Mucosa of rectum (tissue), 2 donors: Measurements from ENCODE around the gene APOL5.

Source experiments
- H3K27ac ChIP-seq, 2 donors: one replicate each; pipeline ENCODE4 v1.7.0; 2013; ENCODE audit warnings: inconsistent platforms in 2 of 2, low read depth in 2 of 2, low read length in 2 of 2
- H3K27me3 ChIP-seq, 2 donors: one replicate each; pipeline ENCODE4 v1.7.0; 2013; ENCODE audit warnings: low read length in 2 of 2; ENCODE audit not compliant: control insufficient read depth in 2 of 2, insufficient read depth in 2 of 2
- H3K36me3 ChIP-seq, 2 donors: one replicate each; pipeline ENCODE4 v1.7.0; 2013; ENCODE audit warnings: low read length in 2 of 2; ENCODE audit not compliant: control insufficient read depth in 2 of 2, insufficient read depth in 2 of 2
- H3K4me1 ChIP-seq, 2 donors: one replicate each; pipeline ENCODE4 v1.7.0; 2013; ENCODE audit warnings: low read length in 2 of 2, mild to moderate bottlenecking in 1 of 2; ENCODE audit not compliant: control insufficient read depth in 2 of 2, insufficient read depth in 2 of 2
- H3K4me3 ChIP-seq, 2 donors: one replicate each; pipeline ENCODE4 v1.7.0; 2013; ENCODE audit warnings: low read length in 2 of 2
- H3K9ac ChIP-seq, 2 donors: one replicate each; pipeline ENCODE4 v1.7.0; 2013; ENCODE audit warnings: low read length in 2 of 2, low read depth in 1 of 2, mild to moderate bottlenecking in 1 of 2
- H3K9me3 ChIP-seq, 2 donors: one replicate each; pipeline ENCODE4 v1.7.0; 2013; ENCODE audit warnings: low read length in 2 of 2; ENCODE audit not compliant: control insufficient read depth in 2 of 2
- donor health status: healthy.
- donor health status: Normal muscosa, but diverticular disease.

Gene APOL5

DNA sequence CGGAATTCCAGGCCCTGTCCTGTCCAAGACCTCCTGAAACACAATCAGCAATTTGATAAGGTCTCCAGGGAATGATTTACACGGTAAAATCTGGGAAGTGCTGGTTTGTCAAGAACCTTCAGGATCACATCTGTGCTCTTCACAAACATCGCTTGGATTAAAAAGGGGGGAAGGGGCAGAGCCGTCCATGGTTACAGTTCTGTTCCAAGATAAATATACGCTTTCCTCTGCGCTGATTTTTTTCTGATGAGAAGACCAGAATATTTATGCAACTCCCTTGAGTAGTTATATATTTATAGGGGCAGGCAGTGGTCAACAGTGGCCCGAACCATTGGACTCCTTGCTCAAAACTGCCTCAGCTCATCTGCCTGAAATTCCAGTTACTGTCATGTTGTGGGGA lies 9.2 kb upstream of the APOL5 start:
- no peaks in the 10 kb centered on the region for H3K36me3 ChIP-seq
- H3K4me3 ChIP-seq = no peak overlapping the region
- no peak overlapping the region for H3K27ac ChIP-seq
- no peaks in the 10 kb centered on the region for H3K27me3 ChIP-seq
- no peaks in the 10 kb centered on the region for H3K9me3 ChIP-seq
- no peak overlapping the region for H3K9ac ChIP-seq
- H3K4me1 ChIP-seq = peaks cover 2 to 4% of the 10 kb centered on the region in 2 donors

DNA sequence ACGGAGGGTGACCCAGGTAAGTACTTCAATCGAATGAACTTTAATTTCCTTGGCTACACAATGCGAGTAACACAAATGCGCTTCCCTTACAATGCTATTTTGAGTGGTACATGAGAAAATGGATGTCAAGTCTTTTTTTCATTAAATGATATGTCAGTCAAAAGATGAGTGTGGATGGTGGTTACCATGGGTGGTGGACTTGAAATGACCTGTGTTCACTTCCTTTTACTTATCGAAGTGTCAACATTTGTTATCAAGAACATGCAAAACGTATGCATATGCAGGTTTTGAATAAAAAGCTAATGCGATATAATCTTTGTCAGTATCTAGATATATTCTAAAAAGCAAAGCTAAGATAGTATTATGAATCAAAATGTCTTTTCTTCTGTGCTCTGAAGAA lies 8.8 kb upstream of the APOL5 start:
- Histone ChIP-seq H3K36me3 (no peaks in the 10 kb centered on the region), H3K9ac (no peak overlapping the region), H3K9me3 (no peaks in the 10 kb centered on the region), H3K27ac (no peak overlapping the region), H3K27me3 (no peaks in the 10 kb centered on the region), H3K4me1 (peaks cover 2 to 4% of the 10 kb centered on the region in 2 donors), H3K4me3 (no peak overlapping the region)

DNA sequence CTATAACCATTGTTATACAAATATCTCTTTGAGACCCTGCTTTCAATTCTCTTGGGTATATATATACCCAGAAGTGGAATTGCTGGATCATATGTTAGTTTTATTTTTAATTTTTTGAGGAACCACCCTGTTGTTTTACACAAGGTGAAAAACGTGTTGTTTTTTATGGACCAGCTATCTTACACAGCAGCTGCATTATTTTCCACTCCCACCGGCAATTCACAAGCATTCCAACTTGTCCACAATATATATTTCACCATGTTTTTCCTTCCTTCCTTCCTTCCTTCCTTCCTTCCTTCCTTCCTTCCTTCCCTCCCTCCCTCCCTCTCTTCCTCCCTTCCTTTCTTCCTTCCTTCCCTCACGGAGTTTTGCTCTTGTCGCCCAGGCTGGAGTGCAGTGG lies 6.3 kb upstream of the APOL5 start:
- Histone ChIP-seq H3K27me3 (peaks cover 0 to 4% of the 10 kb centered on the region in 2 donors), H3K4me3 (no peak overlapping the region), H3K4me1 (peaks cover 0 to 4% of the 10 kb centered on the region in 2 donors), H3K9ac (no peak overlapping the region), H3K36me3 (no peaks in the 10 kb centered on the region), H3K9me3 (no peaks in the 10 kb centered on the region), H3K27ac (no peak overlapping the region)

DNA sequence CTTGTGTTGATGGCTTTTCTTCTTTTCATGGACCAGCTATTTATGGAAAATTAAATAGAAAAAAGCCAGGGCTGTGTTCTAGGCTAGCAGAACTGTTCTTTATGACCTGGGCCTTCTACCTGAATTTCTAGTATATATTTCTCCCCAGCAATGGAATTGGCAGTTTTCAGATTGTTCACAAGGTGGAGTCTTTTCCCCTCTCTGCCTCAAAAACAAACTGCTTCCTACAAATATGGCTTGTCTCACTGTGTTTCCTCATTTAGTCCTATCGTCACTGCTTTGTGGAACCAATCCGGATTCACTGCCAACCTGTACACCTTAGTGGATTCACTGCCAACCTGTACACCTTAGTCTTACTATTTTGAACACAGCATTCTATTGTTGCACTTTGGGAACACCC lies 5.0 kb upstream of the APOL5 start:
- H3K4me3 ChIP-seq = no peak overlapping the region

DNA sequence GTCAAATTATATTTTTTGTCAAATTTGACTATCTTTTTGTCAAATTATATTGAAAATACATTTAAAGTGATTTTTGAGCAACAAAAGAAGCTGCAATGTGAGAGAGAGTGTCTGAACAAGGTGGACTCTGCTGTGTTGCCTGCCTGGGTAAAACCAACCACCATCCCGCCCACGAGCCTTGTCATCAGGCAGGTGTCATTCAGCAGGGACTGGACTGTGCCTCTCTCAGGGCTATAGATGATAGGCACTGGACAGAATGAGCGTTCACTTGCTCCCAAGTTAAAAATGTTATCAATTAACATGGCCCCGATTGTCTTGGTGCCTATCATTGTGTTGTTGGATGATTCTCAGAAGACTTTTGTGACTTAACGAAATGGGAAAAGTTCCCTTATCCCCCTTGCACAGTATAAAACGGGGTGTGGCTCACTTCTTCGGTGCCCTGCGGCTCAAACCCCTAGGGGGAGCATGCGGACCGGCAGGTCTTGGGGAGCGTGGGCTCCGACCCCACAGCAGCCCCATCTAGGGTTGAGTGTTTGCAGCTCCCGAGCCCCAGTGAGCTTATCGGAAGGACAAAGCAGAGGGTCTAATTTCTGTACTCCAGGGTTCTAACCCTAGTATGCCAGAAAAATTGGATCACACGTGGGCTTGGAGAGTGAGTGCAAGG lies 1.7 kb downstream of the APOL5 start:
- no peaks in the 10 kb centered on the region for H3K4me1 ChIP-seq
- no peaks in the 10 kb centered on the region for H3K9me3 ChIP-seq
- H3K27ac ChIP-seq = no peak overlapping the region
- H3K36me3 ChIP-seq = no peaks in the 10 kb centered on the region
- H3K4me3 ChIP-seq = no peak overlapping the region
- H3K9ac ChIP-seq = no peak overlapping the region
- H3K27me3 ChIP-seq = peaks cover 0 to 3% of the 10 kb centered on the region in 2 donors

More for the DNA sequence above, 5.0 kb upstream of the APOL5 start:
- Histone ChIP-seq H3K27ac (no peak overlapping the region), H3K9ac (no peak overlapping the region), H3K27me3 (peaks cover 0 to 4% of the 10 kb centered on the region in 2 donors), H3K9me3 (no peaks in the 10 kb centered on the region), H3K36me3 (no peaks in the 10 kb centered on the region), H3K4me1 (peaks cover 0 to 4% of the 10 kb centered on the region in 2 donors)

DNA sequence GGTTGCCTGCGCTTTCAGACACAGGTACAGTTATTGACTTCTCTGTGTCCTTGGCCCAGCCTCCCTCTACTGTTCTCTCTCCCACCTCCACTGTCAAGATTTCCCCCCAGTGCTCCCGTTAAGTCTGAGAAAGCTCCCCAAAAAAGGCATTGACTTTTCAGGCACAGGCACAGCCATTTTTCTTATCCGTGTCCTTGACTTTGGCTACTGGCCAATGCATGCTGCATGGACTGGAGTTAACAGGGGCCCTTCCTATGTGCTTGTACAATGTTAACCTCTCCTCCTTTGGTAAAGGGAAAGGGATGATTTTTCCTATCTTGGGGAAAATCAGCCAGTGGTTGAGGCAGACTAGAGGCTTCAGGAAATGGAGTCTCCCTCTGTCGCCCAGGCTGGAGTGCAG lies 4.3 kb downstream of the APOL5 start:
- no peaks in the 10 kb centered on the region for H3K4me1 ChIP-seq
- H3K27ac ChIP-seq = no peak overlapping the region
- H3K9me3 ChIP-seq = no peaks in the 10 kb centered on the region
- H3K9ac ChIP-seq = no peak overlapping the region
- H3K4me3 ChIP-seq = no peak overlapping the region
- H3K36me3 ChIP-seq = no peaks in the 10 kb centered on the region
- no peaks in the 10 kb centered on the region for H3K27me3 ChIP-seq

DNA sequence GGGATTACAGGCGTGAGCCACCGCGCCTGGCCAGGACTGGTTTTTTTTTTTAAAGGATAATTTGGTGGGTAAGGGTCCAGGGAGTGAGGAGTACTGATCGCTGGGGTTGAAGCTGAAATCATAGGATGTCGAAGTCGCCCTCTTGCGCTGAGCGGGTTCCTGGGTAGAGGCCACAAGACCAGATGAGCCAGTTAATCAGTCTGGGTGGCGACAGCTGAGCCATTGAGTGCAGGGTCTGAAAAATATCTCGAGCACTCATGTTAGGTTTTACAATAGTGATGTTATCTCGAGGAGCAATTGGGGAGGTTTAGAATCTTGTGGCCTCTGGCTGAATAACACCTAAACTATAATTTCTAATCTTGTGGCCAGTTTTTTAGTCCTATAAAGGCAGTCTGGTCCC lies 7.8 kb downstream of the APOL5 start:
- Histone ChIP-seq H3K9ac (no peak overlapping the region), H3K27me3 (no peaks in the 10 kb centered on the region), H3K36me3 (no peaks in the 10 kb centered on the region), H3K9me3 (no peaks in the 10 kb centered on the region), H3K4me1 (peaks cover 3 to 7% of the 10 kb centered on the region in 2 donors), H3K27ac (no peak overlapping the region), H3K4me3 (no peak overlapping the region)

DNA sequence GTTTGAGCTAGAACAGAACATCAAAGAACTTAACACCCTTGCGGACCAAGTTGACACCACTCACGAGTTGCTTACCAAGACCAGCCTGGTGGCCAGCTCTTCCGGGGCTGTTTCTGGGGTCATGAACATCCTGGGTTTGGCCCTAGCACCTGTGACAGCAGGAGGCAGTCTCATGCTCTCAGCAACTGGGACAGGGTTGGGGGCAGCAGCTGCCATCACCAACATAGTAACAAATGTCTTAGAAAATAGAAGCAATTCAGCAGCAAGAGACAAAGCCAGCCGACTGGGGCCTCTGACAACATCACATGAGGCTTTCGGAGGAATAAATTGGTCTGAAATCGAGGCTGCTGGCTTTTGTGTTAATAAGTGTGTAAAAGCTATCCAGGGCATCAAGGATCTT lies 8.7 kb downstream of the APOL5 start:
- no peaks in the 10 kb centered on the region for H3K27me3 ChIP-seq
- H3K4me3 ChIP-seq = no peak overlapping the region
- H3K27ac ChIP-seq = no peak overlapping the region
- H3K9me3 ChIP-seq = no peaks in the 10 kb centered on the region
- H3K4me1 ChIP-seq = peaks cover 3 to 7% of the 10 kb centered on the region in 2 donors
- no peak overlapping the region for H3K9ac ChIP-seq
- H3K36me3 ChIP-seq = no peaks in the 10 kb centered on the region

DNA sequence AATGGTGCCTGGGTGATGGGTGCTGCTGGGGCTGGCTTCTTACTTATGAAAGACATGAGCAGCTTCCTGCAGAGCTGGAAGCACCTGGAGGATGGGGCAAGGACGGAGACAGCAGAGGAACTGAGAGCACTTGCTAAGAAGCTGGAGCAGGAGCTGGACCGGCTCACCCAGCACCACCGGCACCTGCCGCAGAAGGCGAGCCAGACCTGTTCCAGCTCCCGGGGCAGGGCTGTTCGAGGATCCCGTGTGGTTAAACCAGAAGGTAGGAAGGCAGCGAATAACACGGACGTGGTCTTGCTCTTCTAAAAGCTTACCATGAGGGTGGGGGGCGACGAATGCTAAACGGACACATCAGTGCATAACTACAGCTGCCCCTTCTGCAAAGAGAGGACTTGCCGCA lies 9.3 kb downstream of the APOL5 start:
- H3K4me1 ChIP-seq = peaks cover 3 to 7% of the 10 kb centered on the region in 2 donors
- no peak overlapping the region for H3K9ac ChIP-seq
- H3K36me3 ChIP-seq = no peaks in the 10 kb centered on the region
- no peak overlapping the region for H3K4me3 ChIP-seq
- no peaks in the 10 kb centered on the region for H3K9me3 ChIP-seq
- H3K27ac ChIP-seq = no peak overlapping the region
- no peaks in the 10 kb centered on the region for H3K27me3 ChIP-seq

DNA sequence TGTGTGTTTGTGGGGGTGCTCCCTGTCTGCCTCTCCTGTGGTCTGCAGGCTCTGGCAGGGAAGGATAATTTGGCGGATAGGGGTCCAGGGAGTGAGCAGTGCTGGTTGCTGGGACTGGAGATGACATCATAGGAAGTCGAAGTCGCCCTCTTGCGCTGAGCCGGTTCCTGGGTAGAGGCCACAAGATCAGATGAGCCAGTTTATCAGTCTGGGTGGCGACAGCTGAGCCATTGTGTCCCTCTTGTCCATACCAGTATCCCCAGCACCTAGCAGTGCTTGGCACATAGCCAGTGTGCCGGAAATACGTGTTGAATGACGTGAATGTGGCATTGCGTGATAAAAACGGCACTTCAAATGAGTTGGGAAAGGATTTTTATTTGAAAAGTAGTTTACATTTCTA lies 9.8 kb downstream of the APOL5 start:
- Histone ChIP-seq H3K4me1 (peaks cover 3 to 7% of the 10 kb centered on the region in 2 donors), H3K36me3 (no peaks in the 10 kb centered on the region), H3K4me3 (no peak overlapping the region), H3K27me3 (no peaks in the 10 kb centered on the region), H3K9me3 (no peaks in the 10 kb centered on the region), H3K27ac (no peak overlapping the region), H3K9ac (no peak overlapping the region)
